ENCODE results near the gene MYO1D. TPM values are rescaled to one million over a fixed set of nuclear protein-coding genes. Genes with fewer than 3 reads are reported as not detected.
"Not testable (repeated sequence)": the region's sequence is repeated elsewhere in the genome, so short reads cannot be mapped to it uniquely, and the experiment has no call there.

MYO1D gene
- total and polyA plus RNA-seq, 8 donors, result 22.0 to 92.8 (median 27.4) TPM

GRCh38 chr17:32725697-32726096, 151.2 kb downstream of the MYO1D start:
- H3K36me3 ChIP-seq, result no peaks in the 10 kb centered on the region
- intact Hi-C loops (cut with DNase I), result no loop called here
- H3K27me3 ChIP-seq, result no peaks in the 10 kb centered on the region
- H3K9me3 ChIP-seq, result no peaks in the 10 kb centered on the region
- H3K4me1 ChIP-seq, result no peaks in the 10 kb centered on the region
- H3K27ac ChIP-seq, result no peak overlapping the region
- no peak for ATAC-seq
- no peak for DNase-seq
- no peak overlapping the region for H3K4me3 ChIP-seq
- TF ChIP-seq CTCF (IDR thresholded peaks at IDR 0.05), result no peak

- Histone ChIP-seq H3K27ac (no peak overlapping the region), H3K4me3 (no peak overlapping the region), H3K36me3 (no peaks in the 10 kb centered on the region), H3K4me1 (no peaks in the 10 kb centered on the region), H3K27me3 (no peaks in the 10 kb centered on the region), H3K9me3 (no peaks in the 10 kb centered on the region)
- intact Hi-C loops (cut with DNase I), result no loop called here
- ATAC-seq (no peak), DNase-seq (no peak)
- no peak for TF ChIP-seq CTCF (IDR thresholded peaks at IDR 0.05)
These were observed 153.5 kb downstream of the MYO1D start for GRCh38 chr17:32723310-32723955.

GRCh38 chr17:32722733-32723132, 154.2 kb downstream of the MYO1D start:
- Histone ChIP-seq H3K4me1 (no peaks in the 10 kb centered on the region), H3K27ac (no peak overlapping the region), H3K27me3 (no peaks in the 10 kb centered on the region), H3K4me3 (no peak overlapping the region), H3K36me3 (no peaks in the 10 kb centered on the region), H3K9me3 (no peaks in the 10 kb centered on the region)
- TF ChIP-seq CTCF (IDR thresholded peaks at IDR 0.05), result no peak
- DNase-seq (no peak), ATAC-seq (no peak)
- intact Hi-C loops (cut with DNase I), result no loop called here

GRCh38 chr17:32720671-32721070, 156.3 kb downstream of the MYO1D start:
- no peak overlapping the region for H3K4me3 ChIP-seq
- DNase-seq, result no peak

GRCh38 chr17:32719689-32720088, 157.2 kb downstream of the MYO1D start:
- no peak for TF ChIP-seq CTCF (IDR thresholded peaks at IDR 0.05)
- DNase-seq, result peak in 2 of 4 donors; percentile 52 to 68
- intact Hi-C loops (cut with DNase I), result no loop called here

More at GRCh38 chr17:32720671-32721070, 156.3 kb downstream of the MYO1D start:
- no peaks in the 10 kb centered on the region for H3K27me3 ChIP-seq
- H3K9me3 ChIP-seq, result no peaks in the 10 kb centered on the region
- H3K4me1 ChIP-seq, result no peaks in the 10 kb centered on the region
- no peaks in the 10 kb centered on the region for H3K36me3 ChIP-seq
- H3K27ac ChIP-seq, result no peak overlapping the region
- intact Hi-C loops (cut with DNase I), result no loop called here
- ATAC-seq, result no peak
- no peak for TF ChIP-seq CTCF (IDR thresholded peaks at IDR 0.05)

GRCh38 chr17:32714922-32715321, 162.0 kb downstream of the MYO1D start:
- H3K4me3 ChIP-seq; H3K27me3 ChIP-seq; H3K9me3 ChIP-seq; H3K27ac ChIP-seq; H3K36me3 ChIP-seq; ATAC-seq; DNase-seq; intact Hi-C loops (cut with DNase I); H3K4me1 ChIP-seq: not testable (repeated sequence)

More at GRCh38 chr17:32719689-32720088, 157.2 kb downstream of the MYO1D start:
- ATAC-seq, result no peak
- Histone ChIP-seq H3K27me3 (no peaks in the 10 kb centered on the region), H3K27ac (no peak overlapping the region), H3K4me1 (no peaks in the 10 kb centered on the region), H3K9me3 (no peaks in the 10 kb centered on the region), H3K36me3 (no peaks in the 10 kb centered on the region), H3K4me3 (no peak overlapping the region)

GRCh38 chr17:32714206-32714605, 162.7 kb downstream of the MYO1D start:
- H3K36me3 ChIP-seq; ATAC-seq; DNase-seq; intact Hi-C loops (cut with DNase I); H3K4me3 ChIP-seq; H3K27me3 ChIP-seq; H3K4me1 ChIP-seq; H3K9me3 ChIP-seq; H3K27ac ChIP-seq: not testable (repeated sequence)
